COLO668 (cell line): Measurements from ENCODE around the gene ARGLU1.
"Not testable (repeated sequence)": the region's sequence is repeated elsewhere in the genome, so short reads cannot be mapped to it uniquely, and the experiment has no call there.

Experiments used
- DNase-seq: peaks from one replicate; lab custom pipeline; 2025; ENCODE audit not compliant: unreplicated experiment; lab: John Stamatoyannopoulos, UW

Gene ARGLU1

GRCh38 chr13:106567474-106568298 lies at the start of gene ARGLU1:
Gene ARGLU1 (minus strand): TSS chr13:106568137. CDS start chr13:106567919, 218 bp downstream.
- peak; percentile 98 for DNase-seq

- DNase-seq, result no peak
Observed at GRCh38 chr13:106617561-106617960, 49.6 kb upstream of the ARGLU1 start.

GRCh38 chr13:106616729-106617128 lies 48.8 kb upstream of the ARGLU1 start:
- no peak for DNase-seq

- no peak for DNase-seq
Observed at GRCh38 chr13:106614874-106615273, 46.9 kb upstream of the ARGLU1 start.

- DNase-seq, result no peak
Observed at GRCh38 chr13:106612688-106613087, 44.8 kb upstream of the ARGLU1 start.

- DNase-seq, result no peak
Observed at GRCh38 chr13:106610486-106610885, 42.5 kb upstream of the ARGLU1 start.

GRCh38 chr13:106609116-106609515 lies 41.2 kb upstream of the ARGLU1 start:
- DNase-seq, result no peak

GRCh38 chr13:106603546-106603945 lies 35.6 kb upstream of the ARGLU1 start:
- DNase-seq, result no peak

GRCh38 chr13:106602178-106602577 lies 34.2 kb upstream of the ARGLU1 start:
- peak; percentile 76 for DNase-seq

GRCh38 chr13:106601489-106601888 lies 33.6 kb upstream of the ARGLU1 start:
- no peak for DNase-seq

GRCh38 chr13:106600798-106601135 lies 32.8 kb upstream of the ARGLU1 start:
- DNase-seq, result not testable (repeated sequence)

GRCh38 chr13:106599875-106600797 lies 32.2 kb upstream of the ARGLU1 start:
- no peak for DNase-seq

- no peak for DNase-seq
Observed at GRCh38 chr13:106597749-106598395, 29.9 kb upstream of the ARGLU1 start.

GRCh38 chr13:106597186-106597585 lies 29.2 kb upstream of the ARGLU1 start:
- DNase-seq, result no peak

- DNase-seq, result no peak
Observed at GRCh38 chr13:106596275-106596937, 28.5 kb upstream of the ARGLU1 start.

GRCh38 chr13:106595625-106596024 lies 27.7 kb upstream of the ARGLU1 start:
- no peak for DNase-seq

GRCh38 chr13:106594980-106595379 lies 27.0 kb upstream of the ARGLU1 start:
- DNase-seq, result no peak

- no peak for DNase-seq
Observed at GRCh38 chr13:106593132-106593531, 25.2 kb upstream of the ARGLU1 start.

- no peak for DNase-seq
Observed at GRCh38 chr13:106591299-106591698, 23.4 kb upstream of the ARGLU1 start.

- DNase-seq, result no peak
Observed at GRCh38 chr13:106589716-106590115, 21.8 kb upstream of the ARGLU1 start.

GRCh38 chr13:106588367-106588766 lies 20.4 kb upstream of the ARGLU1 start:
- DNase-seq, result no peak
